CD4-positive, alpha-beta T cell (primary cell): ENCODE results near the gene PTPN7. TPM values are rescaled to one million over a fixed set of nuclear protein-coding genes. Genes with fewer than 3 reads are reported as not detected.

Source experiments
- ATAC-seq: fragments of 200-7000 bp; cut with Tn5 transposase; one replicate; pipeline ENCODE4 v1.10.0; 2022; ENCODE audit warnings: mild to moderate bottlenecking; ENCODE audit not compliant: poor library complexity
- CTCF ChIA-PET: fragments of 350-600 bp; sonication (Branson Sonifier 250); formaldehyde crosslinking; loops from one replicate; lab custom pipeline; 2021; ENCODE audit warnings: antibody characterized with exemption, inconsistent platforms; lab: Charles Lee
- POLR2A ChIA-PET: fragments of 350-600 bp; sonication (Branson Sonifier 250); formaldehyde crosslinking; loops from one replicate; lab custom pipeline; 2021; ENCODE audit warnings: antibody characterized with exemption, inconsistent platforms; lab: Charles Lee
- DNase-seq, 14 experiments: peaks; one replicate each; pipeline ENCODE4 v3.0.0-alpha.2; 2013 to 2020; ENCODE audit warnings: mixed read lengths in 2 of 14
- H3K27ac ChIP-seq, 2 donors: one replicate each; pipeline versions ENCODE4 v1.5.1 to v1.7.0; 2013; ENCODE audit warnings: low read length in 2 of 2, low read depth in 1 of 2, mild to moderate bottlenecking in 1 of 2
- H3K27me3 ChIP-seq, 2 experiments: 1 replicate in 1 of 2; 2 replicates in 1 of 2; pipeline versions ENCODE4 v1.6.1 to v1.7.0; 2013; ENCODE audit warnings: low read length in 2 of 2, control low read depth in 1 of 2, mild to moderate bottlenecking in 1 of 2, moderate library complexity in 1 of 2; ENCODE audit not compliant: insufficient read depth in 2 of 2, control insufficient read depth in 1 of 2
- H3K36me3 ChIP-seq: one replicate; pipeline ENCODE4 v1.6.1; 2013; ENCODE audit warnings: low read length, control low read depth; ENCODE audit not compliant: insufficient read depth
- H3K4me1 ChIP-seq: one replicate; pipeline ENCODE4 v1.6.1; 2013; ENCODE audit warnings: low read length, control low read depth; ENCODE audit not compliant: insufficient read depth
- H3K4me3 ChIP-seq: one replicate; pipeline ENCODE4 v1.5.1; 2013; ENCODE audit warnings: mild to moderate bottlenecking, low read length, moderate library complexity
- H3K9me3 ChIP-seq, 2 experiments: 1 replicate in 1 of 2; 2 replicates in 1 of 2; pipeline versions ENCODE4 v1.6.1 to v1.7.0; 2013; ENCODE audit warnings: low read length in 2 of 2, mild to moderate bottlenecking in 2 of 2, control low read depth in 1 of 2, moderate library complexity in 1 of 2; ENCODE audit not compliant: control insufficient read depth in 1 of 2, insufficient read depth in 1 of 2
- H3K27ac Mint-ChIP-seq: one replicate; pipeline ENCODE4 v1.8.0; 2020; ENCODE audit warnings: mixed read lengths
- H3K27me3 Mint-ChIP-seq: one replicate; pipeline ENCODE4 v1.8.0; 2021; ENCODE audit warnings: mixed read lengths
- H3K36me3 Mint-ChIP-seq: one replicate; pipeline ENCODE4 v1.8.0; 2021; ENCODE audit warnings: low read depth, mixed read lengths
- H3K4me1 Mint-ChIP-seq: one replicate; pipeline ENCODE4 v1.8.0; 2021; ENCODE audit warnings: low read depth, mixed read lengths
- H3K4me3 Mint-ChIP-seq: one replicate; pipeline ENCODE4 v1.8.0; 2020; ENCODE audit warnings: mild to moderate bottlenecking, mixed read lengths
- H3K9me3 Mint-ChIP-seq: one replicate; pipeline ENCODE4 v1.8.0; 2020; ENCODE audit warnings: mixed read lengths
- CTCF ChIP-seq: fragments of 200-600 bp; IDR thresholded peaks from one replicate; pipeline ENCODE4 v1.8.0; 2022; ENCODE audit warnings: antibody characterized with exemption, mild to moderate bottlenecking
- intact Hi-C, 2 experiments: fragments of 100-400 bp; cut with DNase I in 1 of 2; cut with micrococcal nuclease in 1 of 2; formaldehyde crosslinking; loops; one replicate each; pipeline versions ENCODE4 v1.15.1 to v1.9.0; 2023 to 2025; cut with DNase I, micrococcal nuclease
- total RNA-seq, 174 experiments: library from RNA in 2 of 174; stranded (reverse) in 2 of 174; gene quantifications; one replicate each; pipeline ENCODE4 v1.2.3 and lab custom pipeline; 2021 to 2026

The PTPN7 gene
- total RNA-seq, 2 experiments from 2014 or later = 144 to 145 TPM

- Mint-ChIP-seq H3K4me3 (no peak within 1 kb of the TSS), H3K9me3 (no peaks in the 10 kb centered on the region), H3K36me3 (no peaks in the 10 kb centered on the region), H3K27ac (no peak within 1 kb of the TSS), H3K27me3 (peaks cover 20% of the 10 kb centered on the region), H3K4me1 (no peaks in the 10 kb centered on the region)
- POLR2A ChIA-PET = no interaction called here
- ATAC-seq = no peak
- CTCF ChIA-PET = no interaction called here
- Histone ChIP-seq H3K36me3 (no peaks in the 10 kb centered on the region), H3K27me3 (peaks cover 0 to 2% of the 10 kb centered on the region in 2 experiments), H3K27ac (no peak within 1 kb of the TSS), H3K4me3 (no peak within 1 kb of the TSS), H3K4me1 (no peaks in the 10 kb centered on the region), H3K9me3 (no peaks in the 10 kb centered on the region)
- no peak for TF ChIP-seq CTCF
- DNase-seq = no peak
- intact Hi-C loops = no loop called here
Observed at GRCh38 chr1:202122639-202123335, 37.6 kb downstream of the PTPN7 start, which contains the start of gene GPR37L1. Gene GPR37L1, plus strand, starts transcription at chr1:202122917. Its CDS starts 47 bp downstream, at chr1:202122964.

- H3K4me3 ChIP-seq = no peak overlapping the region
- POLR2A ChIA-PET = no interaction called here
- Mint-ChIP-seq H3K36me3 (no peaks in the 10 kb centered on the region), H3K4me3 (no peak overlapping the region), H3K9me3 (no peaks in the 10 kb centered on the region), H3K4me1 (no peaks in the 10 kb centered on the region), H3K27ac (no peak overlapping the region), H3K27me3 (peaks cover 20% of the 10 kb centered on the region)
- DNase-seq (no peak), ATAC-seq (no peak)
- H3K9me3 ChIP-seq = no peaks in the 10 kb centered on the region
- H3K27ac ChIP-seq = no peak overlapping the region
- CTCF ChIA-PET = no interaction called here
- no peaks in the 10 kb centered on the region for H3K36me3 ChIP-seq
- no peaks in the 10 kb centered on the region for H3K27me3 ChIP-seq
- H3K4me1 ChIP-seq = no peaks in the 10 kb centered on the region
- no peak for TF ChIP-seq CTCF
- intact Hi-C loops = no loop called here
Observed at GRCh38 chr1:202121006-202121405, 39.4 kb downstream of the PTPN7 start.

GRCh38 chr1:202117898-202118371 is 42.5 kb downstream of the PTPN7 start:
- intact Hi-C loops = no loop called here
- Mint-ChIP-seq H3K27me3 (peaks cover 10% of the 10 kb centered on the region), H3K36me3 (no peaks in the 10 kb centered on the region), H3K9me3 (no peaks in the 10 kb centered on the region), H3K4me1 (no peaks in the 10 kb centered on the region), H3K27ac (no peak overlapping the region), H3K4me3 (no peak overlapping the region)
- H3K9me3 ChIP-seq = no peaks in the 10 kb centered on the region
- CTCF ChIA-PET = no interaction called here
- no peaks in the 10 kb centered on the region for H3K4me1 ChIP-seq
- DNase-seq = no peak
- no peaks in the 10 kb centered on the region for H3K36me3 ChIP-seq
- no peak for ATAC-seq
- H3K27me3 ChIP-seq = no peaks in the 10 kb centered on the region
- no peak for TF ChIP-seq CTCF
- H3K27ac ChIP-seq = no peak overlapping the region
- POLR2A ChIA-PET = no interaction called here
- no peak overlapping the region for H3K4me3 ChIP-seq
